Measurements from ENCODE around the gene POLL. TPM values are rescaled to one million over a fixed set of nuclear protein-coding genes. Genes with fewer than 3 reads are reported as not detected.
"Not testable (repeated sequence)": the region's sequence is repeated elsewhere in the genome, so short reads cannot be mapped to it uniquely, and the experiment has no call there.

Gene POLL
- 38.5 and 40.7 TPM in 2 replicates for total RNA-seq (2022)
- Bru-seq, nascent RNA, result percentile 78 among the genes with signal in this experiment
- BruChase-seq, experiment 1, labeled RNA remaining after a 6-hour chase, result percentile 72 among the genes with signal in this experiment
- BruChase-seq, experiment 2, labeled RNA remaining after a 2-hour chase, result percentile 83 among the genes with signal in this experiment
- long read RNA-seq, partial matches to known transcripts, result 1 of 52 reads
- long read RNA-seq, other reads (novel, unspliced or antisense), result 37 of 52 reads

GRCh38 chr10:101587725-101588653 lies at the start of gene POLL, which contains the start of gene DPCD:
Gene POLL, minus strand, starts transcription at chr10:101588257. Its CDS starts 897 bp downstream, at chr10:101587360.
Gene DPCD, plus strand, starts transcription at chr10:101588321. Its CDS starts 16 bp downstream, at chr10:101588337.
- ChIA-PET POLR2A (interaction anchor here (0.7 to 3.0 kb wide), 16 partner anchors 8 to 545 kb away, joined by 3 to 13 read pairs (median 4); partner anchors contain the start of genes FBXW4, NPM3 and OGA), CTCF (interaction anchor here (0.6 to 3.4 kb wide), 7 partner anchors 14 to 383 kb away, joined by 3 to 21 read pairs (median 9); no protein-coding TSS in a partner anchor)
- Mint-ChIP-seq H3K4me1 (ENCODE audit: insufficient read depth, unreplicated experiment) (peaks cover 17% of the 10 kb centered on the region), H3K36me3 (ENCODE audit: insufficient read depth, unreplicated experiment) (no peaks in the 10 kb centered on the region), H3K27me3 (ENCODE audit: insufficient read depth, unreplicated experiment) (no peaks in the 10 kb centered on the region), H3K9me3 (ENCODE audit: unreplicated experiment) (no peaks in the 10 kb centered on the region), H3K27ac (ENCODE audit: low read depth, unreplicated experiment) (peak within 1 kb of the TSS; percentile 87), H3K4me3 (ENCODE audit: unreplicated experiment) (peak within 1 kb of the TSS; percentile 93)
- TF ChIP-seq CTCF (IDR thresholded peaks at IDR 0.05; ENCODE audit: unreplicated experiment), result no peak
- TSS peak; percentile 42 for BruUV-seq (replicated peaks)
- intact Hi-C loops (cut with micrococcal nuclease), result no loop called here
- DNase-seq (ENCODE audit: unreplicated experiment), result peak; percentile 93

- H3K9me3 Mint-ChIP-seq (ENCODE audit: unreplicated experiment); CTCF ChIA-PET; H3K4me1 Mint-ChIP-seq (ENCODE audit: insufficient read depth, unreplicated experiment); BruUV-seq (replicated peaks); intact Hi-C loops (cut with micrococcal nuclease); DNase-seq (ENCODE audit: unreplicated experiment); H3K27me3 Mint-ChIP-seq (ENCODE audit: insufficient read depth, unreplicated experiment); H3K27ac Mint-ChIP-seq (ENCODE audit: low read depth, unreplicated experiment); H3K4me3 Mint-ChIP-seq (ENCODE audit: unreplicated experiment): not testable (repeated sequence)
- peaks cover 51% of the 10 kb centered on the region for H3K36me3 Mint-ChIP-seq (ENCODE audit: insufficient read depth, unreplicated experiment)
- POLR2A ChIA-PET, result interaction anchor here (0.6 to 1.1 kb wide), 2 partner anchors 10 to 1018 kb away, joined by 3 read pairs; no protein-coding TSS in a partner anchor
Measured at GRCh38 chr10:101633510-101633909, 45.5 kb upstream of the POLL start.

GRCh38 chr10:101631821-101632475 lies 43.9 kb upstream of the POLL start:
- ChIA-PET CTCF (interaction anchor here (0.6 kb wide), 3 partner anchors 423 to 490 kb away, joined by 3 to 4 read pairs (median 3); no protein-coding TSS in a partner anchor), POLR2A (no interaction called here)
- no peak overlapping the region for H3K27ac Mint-ChIP-seq (ENCODE audit: low read depth, unreplicated experiment)
- TF ChIP-seq CTCF (IDR thresholded peaks at IDR 0.05; ENCODE audit: unreplicated experiment), result no peak
- H3K4me1 Mint-ChIP-seq (ENCODE audit: insufficient read depth, unreplicated experiment), result no peaks in the 10 kb centered on the region
- H3K9me3 Mint-ChIP-seq (ENCODE audit: unreplicated experiment), result no peaks in the 10 kb centered on the region
- intact Hi-C loops (cut with micrococcal nuclease), result no loop called here
- no peak for DNase-seq (ENCODE audit: unreplicated experiment)
- no TSS peak for BruUV-seq (replicated peaks)
- H3K27me3 Mint-ChIP-seq (ENCODE audit: insufficient read depth, unreplicated experiment), result no peaks in the 10 kb centered on the region
- no peak overlapping the region for H3K4me3 Mint-ChIP-seq (ENCODE audit: unreplicated experiment)
- peaks cover 43% of the 10 kb centered on the region for H3K36me3 Mint-ChIP-seq (ENCODE audit: insufficient read depth, unreplicated experiment)

- no peaks in the 10 kb centered on the region for H3K4me1 Mint-ChIP-seq (ENCODE audit: insufficient read depth, unreplicated experiment)
- CTCF ChIA-PET, result interaction anchor here (0.7 kb wide), 1 partner anchor 745 kb away, joined by 3 read pairs; no protein-coding TSS in a partner anchor
- H3K36me3 Mint-ChIP-seq (ENCODE audit: insufficient read depth, unreplicated experiment), result peaks cover 32% of the 10 kb centered on the region
- DNase-seq (ENCODE audit: unreplicated experiment), result no peak
- POLR2A ChIA-PET, result no interaction called here
- TF ChIP-seq CTCF (IDR thresholded peaks at IDR 0.05; ENCODE audit: unreplicated experiment), result no peak
- BruUV-seq (replicated peaks), result no TSS peak
- no peak overlapping the region for H3K27ac Mint-ChIP-seq (ENCODE audit: low read depth, unreplicated experiment)
- intact Hi-C loops (cut with micrococcal nuclease), result no loop called here
- no peaks in the 10 kb centered on the region for H3K27me3 Mint-ChIP-seq (ENCODE audit: insufficient read depth, unreplicated experiment)
- H3K4me3 Mint-ChIP-seq (ENCODE audit: unreplicated experiment), result no peak overlapping the region
- H3K9me3 Mint-ChIP-seq (ENCODE audit: unreplicated experiment), result no peaks in the 10 kb centered on the region
Measured at GRCh38 chr10:101630633-101630920, 42.5 kb upstream of the POLL start.
